ENCODE data around the gene GPR3. TPM values are rescaled to one million over a fixed set of nuclear protein-coding genes. Genes with fewer than 3 reads are reported as not detected.

Gene GPR3
- total and polyA plus RNA-seq, 2 of the 13 experiments (the other 11 are each of a cell fraction or from before 2014, with no cell fraction given), result 1.00 to 2.6 TPM

- TF ChIP-seq CTCF (CRISPR knock-in tag; IDR thresholded peaks at IDR 0.05), result peak; percentile 95
- TF ChIP-seq SCMH1 (CRISPR knock-in tag; IDR thresholded peaks at IDR 0.05; ENCODE audit: borderline replicate concordance), result no peak
- TF ChIP-seq TP53 (CRISPR knock-in tag; conservative IDR thresholded peaks at IDR 0.05), result 0 out of 2 replicates have a peak, but pooled peaks have one; percentile 63
- TF ChIP-seq NBN (conservative IDR thresholded peaks at IDR 0.05), result no peak
- TF ChIP-seq ZNF280D (CRISPR knock-in tag; IDR thresholded peaks at IDR 0.05), result no peak
- no peak for TF ChIP-seq ZNF557 (CRISPR knock-in tag; IDR thresholded peaks at IDR 0.05)
- TF ChIP-seq ZNF501 (CRISPR knock-in tag; IDR thresholded peaks at IDR 0.05), result no peak
- TF ChIP-seq NCOA2 (CRISPR knock-in tag; IDR thresholded peaks at IDR 0.05), result no peak
- peak; percentile 54; the same call in 1 of the 2 replicates for TF ChIP-seq MEIS2 (CRISPR knock-in tag; IDR thresholded peaks at IDR 0.05)
- peak; percentile 45; the same call in 1 of the 2 replicates for TF ChIP-seq EED (CRISPR knock-in tag; IDR thresholded peaks at IDR 0.05)
- TF ChIP-seq ZNF225 (CRISPR knock-in tag; IDR thresholded peaks at IDR 0.05), result no peak
- TF ChIP-seq PHF5A (CRISPR knock-in tag; IDR thresholded peaks at IDR 0.05; ENCODE audit: low read depth, unreplicated experiment), result peak; percentile 41
- TF ChIP-seq PPARG (CRISPR knock-in tag; conservative IDR thresholded peaks at IDR 0.05), result no peak
- no peak for TF ChIP-seq HINFP (CRISPR knock-in tag; IDR thresholded peaks at IDR 0.05; ENCODE audit: low read depth)
- no peak for TF ChIP-seq ZNF569 (CRISPR knock-in tag; IDR thresholded peaks at IDR 0.05; ENCODE audit: borderline replicate concordance)
- no peak for TF ChIP-seq ZNF567 (CRISPR knock-in tag; IDR thresholded peaks at IDR 0.05; ENCODE audit: borderline replicate concordance)
- peak; percentile 45; the same call in 1 of the 2 replicates for TF ChIP-seq TFAP4 (IDR thresholded peaks at IDR 0.05; ENCODE audit: borderline replicate concordance, low read depth)
- TF ChIP-seq ZNF597 (CRISPR knock-in tag; IDR thresholded peaks at IDR 0.05), result no peak
- no peak for TF ChIP-seq NFE2L2 (IDR thresholded peaks at IDR 0.05; ENCODE audit: low read length)
- peak; percentile 37; the same call in 1 of the 2 replicates for TF ChIP-seq MAX (IDR thresholded peaks at IDR 0.05)
- TF ChIP-seq ZNF550 (CRISPR knock-in tag; IDR thresholded peaks at IDR 0.05; ENCODE audit: borderline replicate concordance), result no peak
- TF ChIP-seq ARHGAP35 (CRISPR knock-in tag; IDR thresholded peaks at IDR 0.05; ENCODE audit: borderline replicate concordance), result no peak
These were observed 35.0 kb upstream of the GPR3 start (continued) for GRCh38 chr1:27357281-27358037.
